Measurements from ENCODE around the gene ITLN2.

ITLN2 gene

DNA sequence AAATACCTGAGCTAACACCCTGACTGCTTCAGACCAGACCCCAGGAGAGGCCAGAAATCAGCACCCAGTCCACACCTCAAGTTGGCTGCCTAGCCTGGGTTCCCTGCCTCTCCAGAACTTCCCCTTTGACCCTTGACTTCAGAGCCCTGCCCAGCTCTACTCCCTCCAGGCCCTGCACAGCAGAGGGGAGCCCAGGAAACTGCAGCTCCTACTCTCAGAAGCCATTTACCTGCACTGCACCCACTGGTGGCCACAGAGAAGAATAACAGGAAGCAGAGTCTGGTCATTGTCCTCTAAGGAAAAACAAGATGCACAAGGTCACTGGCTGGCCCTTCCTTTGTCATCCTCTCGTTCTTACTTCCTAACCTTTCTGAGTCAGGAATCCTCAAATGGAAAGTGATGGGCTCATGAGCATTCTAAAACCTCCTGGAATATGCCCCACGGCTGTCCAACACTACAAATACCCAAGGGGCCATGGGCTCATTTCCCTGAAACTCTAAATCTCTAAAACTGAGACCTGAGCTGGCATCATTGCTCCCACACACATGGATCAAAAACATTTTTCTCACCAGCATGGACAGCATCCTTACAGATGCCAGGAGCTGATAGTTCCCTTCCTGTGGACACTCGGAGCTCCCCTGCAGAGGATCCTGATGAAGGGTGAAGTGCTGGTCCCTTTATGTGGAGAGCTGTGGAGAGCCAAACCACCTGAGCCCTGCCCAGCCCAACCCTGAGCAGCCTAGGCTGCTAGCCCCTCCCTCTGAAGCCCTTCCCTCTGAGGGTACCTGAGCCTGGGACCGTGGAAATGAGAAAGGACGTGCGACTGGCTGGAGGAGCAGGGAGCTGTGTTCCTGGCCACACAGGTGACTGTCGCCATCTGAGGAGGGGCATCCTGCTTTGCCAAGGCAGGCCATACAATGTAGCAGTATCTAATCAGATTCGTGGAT, at the start of gene ITLN2:
Gene ITLN2, minus strand, starts transcription at position 652 of the 947 bp plus-strand sequence. Its CDS starts 68 bp downstream, at position 584.
- TF ChIP-seq, protein P1, sequence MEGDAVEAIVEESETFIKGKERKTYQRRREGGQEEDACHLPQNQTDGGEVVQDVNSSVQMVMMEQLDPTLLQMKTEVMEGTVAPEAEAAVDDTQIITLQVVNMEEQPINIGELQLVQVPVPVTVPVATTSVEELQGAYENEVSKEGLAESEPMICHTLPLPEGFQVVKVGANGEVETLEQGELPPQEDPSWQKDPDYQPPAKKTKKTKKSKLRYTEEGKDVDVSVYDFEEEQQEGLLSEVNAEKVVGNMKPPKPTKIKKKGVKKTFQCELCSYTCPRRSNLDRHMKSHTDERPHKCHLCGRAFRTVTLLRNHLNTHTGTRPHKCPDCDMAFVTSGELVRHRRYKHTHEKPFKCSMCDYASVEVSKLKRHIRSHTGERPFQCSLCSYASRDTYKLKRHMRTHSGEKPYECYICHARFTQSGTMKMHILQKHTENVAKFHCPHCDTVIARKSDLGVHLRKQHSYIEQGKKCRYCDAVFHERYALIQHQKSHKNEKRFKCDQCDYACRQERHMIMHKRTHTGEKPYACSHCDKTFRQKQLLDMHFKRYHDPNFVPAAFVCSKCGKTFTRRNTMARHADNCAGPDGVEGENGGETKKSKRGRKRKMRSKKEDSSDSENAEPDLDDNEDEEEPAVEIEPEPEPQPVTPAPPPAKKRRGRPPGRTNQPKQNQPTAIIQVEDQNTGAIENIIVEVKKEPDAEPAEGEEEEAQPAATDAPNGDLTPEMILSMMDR (IDR thresholded peaks at IDR 0.05; ENCODE audit: low read depth, low read length) = peak; percentile 42
- no peak for DNase-seq (ENCODE audit: extremely low read depth, low read depth)

DNA sequence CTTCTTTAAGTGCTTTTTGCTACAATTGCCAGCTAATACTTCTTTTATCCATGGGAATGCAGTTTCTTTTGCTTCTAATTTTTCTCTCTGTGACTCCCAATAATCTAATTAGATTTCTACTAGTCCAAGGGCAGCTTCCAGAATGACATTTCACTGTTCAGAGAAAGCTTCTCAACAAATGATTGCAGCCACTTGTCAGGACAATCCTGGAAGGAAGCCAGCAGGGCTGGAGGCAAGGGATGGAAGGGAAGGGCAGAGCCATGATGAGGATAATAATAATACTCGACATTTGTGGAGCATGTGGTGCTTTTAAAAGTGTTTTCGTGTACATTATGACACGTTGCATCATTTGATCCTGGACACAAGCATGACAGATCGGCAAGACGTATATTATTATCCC, 46.9 kb upstream of the ITLN2 start:
- TF ChIP-seq, protein P1 (IDR thresholded peaks at IDR 0.05; ENCODE audit: low read depth, low read length) = no peak
- DNase-seq (ENCODE audit: extremely low read depth, low read depth) = no peak

DNA sequence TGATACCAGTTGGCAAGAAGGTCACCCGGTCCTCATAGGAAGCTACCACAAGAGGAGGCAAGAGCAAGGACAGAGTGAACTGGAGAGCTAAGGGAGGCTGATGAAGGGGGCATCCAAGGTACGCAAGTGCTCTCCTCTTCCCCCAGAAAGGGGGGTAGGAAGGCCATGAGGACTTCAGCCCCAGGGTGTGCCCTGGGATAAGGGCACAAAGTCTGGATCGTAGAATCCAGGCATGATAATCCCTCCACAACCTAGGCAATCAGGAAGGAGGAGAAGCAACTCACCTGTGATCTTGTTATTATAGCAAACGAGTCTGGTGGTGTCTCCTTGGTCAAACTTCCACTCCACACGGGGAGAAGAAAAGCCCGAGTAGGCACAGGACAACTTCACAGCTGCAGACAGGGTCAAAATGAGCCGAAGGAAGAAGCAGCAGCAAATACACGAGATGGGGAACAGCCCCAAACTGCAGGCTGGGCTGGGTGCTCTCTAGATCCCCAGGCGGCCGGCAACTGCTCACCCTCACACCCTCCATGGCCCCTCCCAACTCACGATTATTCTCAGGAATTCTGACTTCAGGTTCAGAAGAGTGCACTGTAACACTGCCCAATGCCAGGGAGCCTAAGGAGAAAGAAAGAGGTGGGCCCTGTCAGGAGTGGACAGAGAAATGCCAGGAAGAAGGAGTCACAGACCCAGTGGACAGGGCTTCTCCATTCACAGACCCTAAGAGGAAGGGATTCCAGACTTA, 46.3 kb upstream of the ITLN2 start:
- TF ChIP-seq, protein P1 (IDR thresholded peaks at IDR 0.05; ENCODE audit: low read depth, low read length) = no peak
- no peak for DNase-seq (ENCODE audit: extremely low read depth, low read depth)

DNA sequence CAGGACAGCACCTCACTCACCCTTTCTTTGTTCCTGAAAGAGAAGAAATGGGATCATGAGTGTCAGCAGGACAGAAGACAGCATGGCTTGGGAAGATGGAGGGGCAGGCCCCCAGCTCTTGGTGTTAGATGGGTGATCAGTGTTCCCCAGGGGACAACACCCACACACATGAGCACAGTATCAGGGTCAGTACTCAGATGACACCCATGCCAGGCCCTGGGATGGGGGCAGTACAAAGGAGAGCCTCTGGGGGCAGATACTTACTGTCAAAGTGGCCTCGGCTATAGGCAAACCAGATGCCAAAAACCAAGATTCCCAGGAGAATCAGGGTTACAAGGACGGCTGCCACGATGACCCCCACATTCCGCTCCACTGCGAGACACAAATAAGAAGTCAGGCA, 44.8 kb upstream of the ITLN2 start:
- no peak for DNase-seq (ENCODE audit: extremely low read depth, low read depth)
- TF ChIP-seq, protein P1 (IDR thresholded peaks at IDR 0.05; ENCODE audit: low read depth, low read length) = no peak

DNA sequence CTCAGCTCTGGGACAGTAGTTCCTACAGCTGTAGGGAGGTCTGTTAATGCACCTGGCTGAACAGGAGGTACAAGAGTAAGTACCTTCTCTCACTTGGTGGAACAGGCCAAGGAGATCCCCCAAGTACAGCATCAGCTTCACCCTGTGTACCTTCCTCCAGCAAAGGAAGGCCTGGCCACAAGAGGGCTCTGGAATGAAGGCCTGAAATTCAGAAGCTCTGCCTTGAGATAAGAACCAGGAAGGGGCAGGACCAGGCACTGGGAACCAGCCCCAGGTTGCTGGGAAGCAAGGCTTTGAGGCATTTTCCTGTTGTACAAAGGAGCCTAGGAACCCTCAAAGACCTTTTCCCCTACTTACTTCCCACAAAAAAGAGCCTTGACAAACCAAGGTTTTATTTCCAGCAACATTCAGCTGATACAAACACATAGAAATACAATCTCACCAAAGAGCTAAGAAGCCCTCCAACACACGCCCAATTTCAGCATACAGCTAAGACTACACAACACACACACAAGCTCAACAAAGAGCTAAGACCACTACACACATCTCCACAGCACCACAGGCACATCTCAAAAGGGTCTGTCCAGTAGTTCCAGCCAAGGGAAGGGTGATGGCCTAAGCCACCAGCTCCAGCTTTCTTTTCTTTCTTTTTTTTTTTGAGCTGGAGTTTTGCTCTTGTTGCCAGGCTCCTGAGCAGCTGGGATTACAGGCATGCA, 42.9 kb upstream of the ITLN2 start:
- DNase-seq (ENCODE audit: extremely low read depth, low read depth) = peak; percentile 19
- TF ChIP-seq, protein P1 (IDR thresholded peaks at IDR 0.05; ENCODE audit: low read depth, low read length) = peak; percentile 60

DNA sequence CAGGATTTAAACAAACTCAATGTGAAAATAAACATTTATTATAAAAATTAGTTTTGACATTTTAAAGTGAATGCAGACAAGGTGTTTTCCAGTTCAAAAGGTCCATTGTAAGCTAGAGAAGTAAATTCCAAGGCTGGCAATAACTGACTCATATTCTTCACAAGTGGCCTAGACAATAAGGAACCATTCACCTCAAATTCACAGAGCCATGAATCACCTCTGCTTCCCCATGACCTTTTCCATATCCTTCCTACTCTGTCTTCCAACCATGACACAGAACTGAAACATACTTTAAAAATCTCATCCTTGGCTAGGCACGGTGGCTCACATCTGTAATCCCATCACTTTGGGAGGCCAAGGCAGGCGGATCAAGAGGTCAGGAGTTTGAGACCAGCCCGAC, 41.6 kb upstream of the ITLN2 start:
- TF ChIP-seq, protein P1 (IDR thresholded peaks at IDR 0.05; ENCODE audit: low read depth, low read length) = no peak
- no peak for DNase-seq (ENCODE audit: extremely low read depth, low read depth)
